Measurements from ENCODE around the gene DDX10.
A peak's percentile ranks its signal among the peaks of the same experiment; 100 is the strongest.

The DDX10 gene

GRCh38 chr11:108662700-108663099 lies 2.2 kb upstream of the DDX10 start:
- no peak for DNase-seq

DNA sequence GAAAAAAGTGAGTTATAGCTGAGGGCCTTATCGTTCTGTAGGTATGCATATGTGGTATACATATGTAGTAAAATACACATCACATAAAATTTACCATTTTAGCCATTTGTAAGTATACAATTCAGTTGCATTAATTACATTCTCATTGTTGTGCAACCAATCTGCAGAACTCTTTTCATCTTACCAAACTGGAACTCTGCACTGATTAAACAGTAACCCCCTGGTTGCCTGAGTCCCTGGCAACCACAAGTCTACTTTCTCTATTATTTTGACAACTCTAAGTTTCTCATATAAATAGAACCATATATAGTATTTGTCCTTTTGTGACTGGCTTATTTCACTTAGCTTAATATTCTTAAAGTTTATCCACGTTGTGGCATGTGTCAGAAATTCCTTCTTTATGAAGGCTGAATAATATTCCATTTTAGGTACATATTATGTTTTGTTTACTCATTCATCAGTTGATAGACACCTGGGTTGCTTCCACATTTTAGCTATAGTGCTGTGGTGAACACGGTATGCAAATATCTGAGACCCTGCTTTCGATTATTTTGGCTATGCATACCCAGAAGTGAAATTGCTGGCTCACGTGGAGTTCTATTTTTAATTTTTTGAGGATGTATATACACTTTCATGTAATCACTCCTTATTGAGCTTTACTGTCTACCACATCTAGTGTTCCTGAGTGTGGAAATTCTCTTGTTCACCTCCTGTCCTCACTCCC lies 1.6 kb upstream of the DDX10 start:
- no peak for DNase-seq

GRCh38 chr11:108666373-108666772 lies 1.5 kb downstream of the DDX10 start:
- no peak for DNase-seq

DNA sequence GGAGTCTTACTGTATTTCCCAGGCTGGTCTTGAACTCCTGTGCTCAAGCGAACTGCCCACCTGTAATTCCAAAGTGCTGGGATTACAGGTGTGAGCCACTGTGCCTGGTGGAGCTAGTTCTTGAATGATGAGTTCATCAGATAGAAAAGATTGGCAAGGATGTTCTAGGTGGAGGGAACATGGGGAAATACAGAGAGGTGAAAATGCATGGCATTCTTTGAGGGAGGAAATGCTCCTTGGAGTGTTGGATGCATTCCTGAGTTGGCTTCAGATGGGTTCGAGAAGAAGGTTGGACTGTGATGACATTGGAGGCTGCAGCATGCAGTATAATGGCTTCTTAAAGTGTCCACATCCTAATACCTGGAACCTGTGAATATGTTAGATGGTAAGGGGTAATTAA lies 4.4 kb downstream of the DDX10 start:
- DNase-seq, result no peak

DNA sequence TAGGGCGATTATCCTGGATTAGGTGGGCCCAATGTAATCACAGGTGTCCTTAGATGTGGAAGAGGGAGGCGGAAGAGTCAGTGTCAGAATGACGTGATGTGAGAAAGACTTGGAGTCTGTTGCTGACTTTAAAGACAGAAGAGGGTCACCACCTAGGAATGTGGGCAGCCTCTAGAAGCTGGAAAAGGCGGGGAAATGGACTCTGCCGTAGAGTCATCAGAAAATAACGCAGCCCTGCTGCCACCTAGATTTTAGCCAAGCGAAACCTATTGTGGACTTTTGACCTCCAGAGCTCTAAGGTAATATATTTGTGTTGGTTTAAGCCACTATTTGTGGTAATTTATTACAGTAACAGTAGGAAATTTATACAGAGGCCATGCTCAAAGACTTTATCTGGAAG lies 4.8 kb downstream of the DDX10 start:
- no peak for DNase-seq

DNA sequence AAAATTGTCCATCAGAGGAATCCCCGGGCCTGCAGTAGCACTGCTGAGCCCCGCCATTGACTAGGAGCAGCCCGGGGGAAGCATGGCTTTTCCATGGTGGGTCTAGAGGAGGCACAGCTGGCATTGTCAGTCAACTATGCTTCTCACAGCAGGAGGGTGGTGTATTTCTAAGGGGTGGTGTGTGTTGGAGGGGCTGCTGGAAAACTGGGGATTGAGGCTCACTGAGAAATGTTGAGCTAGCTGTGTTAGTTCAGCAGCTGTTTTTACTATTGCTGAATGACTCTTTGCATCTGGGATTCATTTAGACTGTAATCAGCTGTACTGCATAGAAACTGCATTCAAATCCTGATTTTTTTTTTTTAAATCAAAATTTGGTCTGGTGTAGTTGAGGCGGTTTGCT lies 5.6 kb downstream of the DDX10 start:
- DNase-seq, result no peak

DNA sequence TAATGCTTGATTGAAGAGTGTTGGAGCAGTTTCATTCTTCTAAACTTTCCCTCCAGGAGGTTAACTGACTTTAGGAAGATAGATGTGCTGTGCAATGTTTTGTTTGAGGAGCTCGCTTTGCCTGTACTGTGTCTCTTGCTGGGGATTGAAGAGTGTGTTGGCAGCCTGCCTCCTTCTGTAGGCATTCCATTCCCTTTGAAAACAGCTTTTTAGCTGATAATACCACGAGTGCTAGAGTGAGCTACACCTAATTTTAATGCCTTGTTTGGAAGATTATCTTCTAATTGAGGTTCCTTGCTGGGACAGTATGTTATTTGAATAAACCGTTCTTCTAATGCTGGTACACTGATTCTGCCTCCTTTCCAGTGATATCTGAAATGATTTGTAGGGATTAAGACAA lies 7.2 kb downstream of the DDX10 start:
- DNase-seq, result no peak

DNA sequence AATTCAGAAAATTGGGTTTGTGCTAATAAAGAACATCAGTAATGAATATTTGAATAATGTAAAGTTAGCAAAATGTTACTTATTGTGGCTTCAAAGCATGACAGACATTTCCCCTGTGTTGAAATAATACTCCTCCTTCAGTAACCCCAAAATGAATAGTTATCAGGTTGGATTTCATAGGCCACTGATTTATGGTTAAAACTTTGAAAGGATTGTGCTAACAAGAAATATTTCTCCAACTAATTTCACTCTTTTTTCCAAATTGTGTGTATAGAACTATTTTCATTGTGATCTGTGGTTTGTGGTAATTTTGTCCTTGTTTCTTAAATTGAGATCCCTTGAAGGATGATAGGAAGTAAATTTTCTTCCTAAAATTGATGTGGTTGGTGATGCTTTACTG lies 7.9 kb downstream of the DDX10 start:
- DNase-seq, result no peak

GRCh38 chr11:108679045-108679444 lies 14.2 kb downstream of the DDX10 start:
- DNase-seq, result no peak

- DNase-seq, result no peak
Observed at GRCh38 chr11:108680271-108680670, 15.4 kb downstream of the DDX10 start.

DNA sequence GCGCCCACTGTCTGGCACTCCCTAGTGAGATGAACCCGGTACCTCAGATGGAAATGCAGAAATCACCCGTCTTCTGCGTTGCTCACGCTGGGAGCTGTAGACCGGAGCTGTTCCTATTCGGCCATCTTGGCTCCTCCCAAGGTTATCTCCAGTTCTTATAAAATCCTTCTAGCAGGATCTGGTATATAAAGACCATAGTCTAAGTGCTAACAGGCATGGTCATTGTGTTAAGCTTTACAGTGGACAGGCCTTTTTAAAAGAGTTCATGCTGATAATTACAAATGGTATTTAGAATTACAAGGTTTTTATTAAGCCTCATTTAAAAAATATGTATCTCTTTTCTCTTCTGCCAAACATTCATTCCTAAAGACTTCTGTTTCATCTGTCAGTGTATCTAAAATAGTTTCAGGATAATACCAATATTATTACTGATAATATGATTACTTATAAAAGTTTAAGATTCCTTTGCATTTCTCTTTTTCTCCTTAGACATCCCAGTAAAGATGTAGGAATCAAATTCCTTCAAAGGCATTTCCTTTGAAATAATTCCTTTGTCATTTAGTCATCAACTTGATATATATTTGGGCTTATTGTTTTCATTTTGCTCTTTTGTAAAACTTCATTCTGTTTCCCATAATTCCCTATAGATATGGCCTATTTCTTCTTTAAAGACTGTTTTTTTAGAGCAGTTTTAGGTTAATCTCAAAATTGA lies 20.7 kb downstream of the DDX10 start:
- no peak for DNase-seq

DNA sequence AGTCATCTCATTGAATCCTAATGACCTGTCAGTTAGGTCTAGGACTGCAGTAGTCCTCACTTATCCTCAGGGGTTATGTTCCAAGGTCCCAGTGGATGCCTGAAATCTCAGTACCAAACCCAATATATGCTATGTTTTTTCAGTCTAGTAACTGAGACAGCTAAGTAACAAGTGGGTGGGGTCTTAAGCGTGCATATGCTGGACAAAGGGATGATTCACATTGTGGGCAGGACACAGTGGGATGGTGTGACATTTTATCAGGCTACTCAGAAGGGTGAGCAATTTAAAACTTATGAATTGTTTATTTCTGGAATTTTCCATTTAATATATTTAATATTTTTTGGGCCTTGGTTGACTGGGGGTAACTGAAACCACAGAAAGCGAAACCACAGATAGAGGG lies 29.0 kb downstream of the DDX10 start:
- DNase-seq, result no peak

GRCh38 chr11:108694846-108695245 lies 30.0 kb downstream of the DDX10 start:
- no peak for DNase-seq

DNA sequence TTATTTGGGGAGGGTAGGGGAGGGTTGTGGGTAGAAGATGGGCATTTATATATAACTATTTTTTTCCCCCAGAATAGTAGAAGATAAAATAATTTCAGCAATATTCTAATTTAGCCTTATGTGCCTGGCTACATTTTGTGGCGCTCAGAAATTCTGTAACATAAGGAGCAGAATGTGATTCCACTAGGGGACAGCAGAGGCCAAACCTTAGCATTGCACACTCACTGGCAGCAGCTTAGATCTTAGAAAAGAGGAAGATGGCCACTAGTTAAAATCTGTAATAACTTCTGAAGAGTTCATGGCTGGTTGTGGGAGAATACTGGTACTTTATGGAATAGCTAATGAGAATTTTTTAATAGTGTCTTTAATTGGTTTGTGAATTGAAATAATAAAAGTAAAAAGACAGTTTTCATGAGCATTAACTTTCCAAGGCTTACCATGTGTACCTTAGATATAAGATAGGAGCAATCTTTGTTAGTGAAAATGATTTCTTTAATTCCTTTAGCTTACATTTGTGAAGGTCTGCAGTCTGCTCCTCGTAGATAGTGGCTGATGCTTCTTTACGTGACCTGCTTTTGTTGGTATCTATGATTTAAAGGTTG lies 33.1 kb downstream of the DDX10 start:
- peak; percentile 51 for DNase-seq

GRCh38 chr11:108698844-108699642 lies 34.2 kb downstream of the DDX10 start:
- DNase-seq, result no peak

- DNase-seq, result no peak
Observed at GRCh38 chr11:108703916-108704315, 39.0 kb downstream of the DDX10 start.

DNA sequence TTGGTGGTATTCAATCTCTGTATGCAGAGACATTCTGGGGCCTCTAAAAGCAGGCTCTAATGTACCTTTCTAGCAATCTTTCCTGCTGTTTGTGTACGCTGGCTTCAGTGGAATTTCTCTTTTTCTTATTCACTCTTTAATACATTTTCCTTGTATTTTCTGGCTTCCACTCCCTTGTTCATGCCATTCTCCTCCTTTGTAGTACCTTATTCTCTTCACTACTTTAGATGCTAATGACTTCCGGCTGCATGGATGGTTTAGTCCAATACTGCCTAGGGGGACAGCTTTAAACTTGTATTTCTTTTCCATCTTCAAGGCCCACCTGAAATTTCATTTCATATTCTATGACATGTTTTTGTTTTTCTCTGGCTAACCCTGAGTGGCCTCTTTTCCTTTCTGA lies 40.2 kb downstream of the DDX10 start:
- DNase-seq, result no peak

- no peak for DNase-seq
Observed at GRCh38 chr11:108708173-108708572, 43.3 kb downstream of the DDX10 start.

DNA sequence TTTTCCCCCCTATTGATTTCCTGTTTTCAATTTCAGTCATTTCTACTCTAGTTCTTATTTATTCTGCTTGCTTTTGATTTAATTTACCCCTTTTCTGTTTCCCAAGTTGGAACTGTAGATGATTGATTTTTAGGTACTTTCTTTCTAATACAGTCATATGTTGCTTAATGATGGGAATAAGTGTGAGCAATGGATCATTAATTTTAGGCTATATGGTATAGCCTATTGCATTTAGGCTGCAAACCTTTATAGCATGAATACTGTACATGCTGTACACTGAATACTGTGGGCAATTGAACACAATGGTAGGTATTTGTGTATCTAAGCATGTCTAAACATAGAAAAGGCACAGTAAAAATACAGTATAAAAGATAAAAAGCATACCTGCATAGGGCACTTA lies 44.9 kb downstream of the DDX10 start:
- DNase-seq, result no peak

DNA sequence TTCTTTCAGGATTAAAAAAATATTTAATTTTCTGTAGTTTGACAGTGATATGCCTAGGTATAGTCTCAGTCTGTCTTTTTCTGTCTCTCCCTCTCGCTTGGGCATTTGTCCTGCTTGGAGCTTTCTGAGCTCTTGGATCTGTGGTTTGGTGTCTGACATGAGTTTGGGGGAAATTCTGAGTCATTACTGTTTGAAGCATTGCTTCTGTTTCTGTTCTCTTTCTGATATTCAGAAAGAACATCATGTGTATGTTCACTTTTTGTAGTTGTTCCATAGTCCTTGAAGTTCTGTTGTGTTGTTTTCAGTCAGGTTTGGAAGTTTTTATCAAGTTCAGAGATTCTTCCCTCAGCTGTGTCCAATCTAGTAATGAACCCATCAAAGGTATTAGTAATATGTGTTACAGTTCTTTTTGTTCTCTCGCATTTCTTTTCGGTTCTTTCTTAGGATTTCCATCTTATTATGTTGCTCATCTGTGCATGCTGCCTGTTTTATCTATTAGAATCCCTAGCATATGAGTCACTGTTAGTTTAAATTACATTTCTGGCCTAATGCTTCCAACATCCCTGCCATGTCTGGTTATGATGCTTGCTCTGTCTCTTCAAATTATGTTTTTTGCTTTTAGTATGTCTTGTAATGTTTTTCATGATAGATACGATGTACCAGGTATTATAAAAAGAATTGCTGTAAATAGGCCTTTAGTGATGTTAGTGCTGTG lies 48.4 kb downstream of the DDX10 start:
- DNase-seq, result no peak

DNA sequence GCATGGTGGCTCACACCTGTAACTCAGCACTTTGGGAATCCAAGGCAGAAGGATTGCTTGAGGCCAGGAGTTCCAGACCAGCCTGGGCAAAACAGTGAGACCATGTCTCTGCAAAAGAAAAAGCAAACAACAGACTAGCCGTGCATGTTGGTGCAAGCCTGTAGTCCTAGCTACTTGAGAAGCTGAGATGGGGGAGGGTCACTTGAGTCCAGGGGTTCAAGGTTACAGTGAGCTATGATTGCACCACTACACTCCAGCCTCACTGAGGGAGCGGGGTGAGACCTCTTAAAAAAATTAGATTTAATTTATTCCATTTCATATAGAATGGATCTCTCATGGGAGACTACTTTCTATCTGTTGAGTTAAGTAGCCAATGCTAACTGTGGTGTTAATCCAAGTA lies 50.4 kb downstream of the DDX10 start:
- DNase-seq, result no peak

DNA sequence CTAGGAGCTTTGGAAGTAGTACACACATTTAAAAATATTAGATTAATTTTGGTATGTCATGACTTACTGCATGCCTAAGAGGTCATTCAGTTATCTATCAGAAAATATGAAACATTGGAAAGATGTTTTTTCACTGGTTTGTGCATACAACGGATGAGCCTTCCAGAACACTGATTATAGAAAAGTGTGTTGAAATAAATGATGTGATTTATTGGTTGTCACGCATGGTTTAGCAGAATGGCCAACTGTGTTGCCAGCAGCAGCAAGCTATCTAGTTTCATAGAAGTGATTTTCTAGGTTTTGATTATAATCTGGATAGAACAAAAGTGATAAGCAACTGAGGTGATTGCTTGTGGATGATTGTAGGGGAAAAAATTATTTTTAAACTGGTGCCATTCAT lies 53.6 kb downstream of the DDX10 start:
- no peak for DNase-seq

All from retina (tissue), 1 donor.